Endothelial cell of umbilical vein (primary cell): ENCODE measurements around the gene TMEM63B. TPM values are rescaled to one million over a fixed set of nuclear protein-coding genes. Genes with fewer than 3 reads are reported as not detected.

Experiments
- BruUV-seq: library from RNA; stranded (reverse); fragments of 400-500 nt; replicated peaks from 2 replicates; lab custom pipeline; 2021; lab: Mats Ljungman, UMichigan
- CTCF ChIA-PET: fragments of 300-600, 350-600 bp; sonication (Branson Sonifier 250); formaldehyde crosslinking; loops from one replicate; lab custom pipeline; 2021; ENCODE audit warnings: antibody characterized with exemption, inconsistent platforms; lab: Charles Lee
- POLR2A ChIA-PET: fragments of 300-600, 350-600 bp; sonication (Branson Sonifier 250); formaldehyde crosslinking; loops from one replicate; lab custom pipeline; 2021; ENCODE audit warnings: antibody characterized with exemption, inconsistent platforms; lab: Charles Lee
- DNase-seq: peaks from one replicate; pipeline ENCODE4 v3.0.0-alpha.2; 2011; ENCODE audit warnings: low read depth, low spot score
- FAIRE-seq: peaks from 2 replicates; lab custom pipeline; 2011; peaks lifted over from hg19 to GRCh38; lab: Jason Lieb, UNC
- H2AFZ ChIP-seq: 2 replicates; pipeline ENCODE4 v1.6.0; 2012; ENCODE audit warnings: low read depth, low read length, control low read depth, inconsistent platforms
- H3K27ac ChIP-seq: 2 replicates; pipeline ENCODE4 v1.5.1; 2011; ENCODE audit warnings: low read depth, mild to moderate bottlenecking, control low read depth, low read length, moderate library complexity; ENCODE audit not compliant: insufficient read depth
- H3K27me3 ChIP-seq, 2 experiments: 2 replicates each; pipeline versions ENCODE4 v1.6.0 to v1.6.1; 2011; ENCODE audit warnings: low read length in 2 of 2, mixed read lengths in 1 of 2; ENCODE audit not compliant: control insufficient read depth in 2 of 2, insufficient read depth in 2 of 2
- H3K36me3 ChIP-seq, 2 experiments: 2 replicates in 1 of 2; 3 replicates in 1 of 2; pipeline ENCODE4 v1.5.1; 2011; ENCODE audit warnings: low read length in 2 of 2, mild to moderate bottlenecking in 1 of 2, moderate library complexity in 1 of 2; ENCODE audit not compliant: control insufficient read depth in 2 of 2, insufficient read depth in 2 of 2; ENCODE audit errors: extremely low read depth in 1 of 2
- H3K4me1 ChIP-seq: 3 replicates; pipeline ENCODE4 v1.5.1; 2011; ENCODE audit warnings: mild to moderate bottlenecking, low read length; ENCODE audit not compliant: control insufficient read depth, insufficient read depth; ENCODE audit errors: extremely low read depth
- H3K4me2 ChIP-seq: 2 replicates; pipeline ENCODE4 v1.6.1; 2011; ENCODE audit warnings: low read length, control low read depth, mixed read lengths; ENCODE audit not compliant: insufficient read depth
- H3K4me3 ChIP-seq, 3 experiments: fragments of 200-600 bp in 1 of 3; sonication (generic), shearing (Covaris generic) in 1 of 3; replicated peaks in 1 of 3; 2 replicates each; pipeline ENCODE4 v1.5.1; 2011 to 2016; ENCODE audit warnings: control low read depth in 3 of 3, low read length in 3 of 3, mild to moderate bottlenecking in 2 of 3, inconsistent platforms in 1 of 3, low read depth in 1 of 3, moderate library complexity in 1 of 3; ENCODE audit not compliant: insufficient read depth in 1 of 3
- H3K79me2 ChIP-seq: 2 replicates; pipeline ENCODE4 v1.6.0; 2012; ENCODE audit warnings: low read length, inconsistent platforms; ENCODE audit not compliant: control insufficient read depth, insufficient read depth
- H3K9ac ChIP-seq: replicated peaks from 2 replicates; pipeline ENCODE3; 2011; ENCODE audit warnings: low read length, control low read depth; ENCODE audit not compliant: insufficient read depth; ENCODE audit errors: extremely low read depth
- H3K9me1 ChIP-seq: replicated peaks from 3 replicates; pipeline ENCODE4 v1.6.0; 2011; ENCODE audit warnings: mild to moderate bottlenecking, low read length; ENCODE audit not compliant: control insufficient read depth, insufficient read depth; ENCODE audit errors: extremely low read depth
- H3K9me3 ChIP-seq: replicated peaks from 2 replicates; pipeline ENCODE4 v1.5.1; 2012; ENCODE audit warnings: low read length, inconsistent platforms; ENCODE audit not compliant: control insufficient read depth, insufficient read depth
- H4K20me1 ChIP-seq: replicated peaks from 2 replicates; pipeline ENCODE3; 2011; ENCODE audit warnings: mild to moderate bottlenecking, low read length; ENCODE audit not compliant: control insufficient read depth, insufficient read depth; ENCODE audit errors: extremely low read depth
- FOS ChIP-seq: IDR thresholded peaks from 2 replicates; pipeline ENCODE4 v1.6.1; 2011; ENCODE audit warnings: mild to moderate bottlenecking, low read length, moderate library complexity, borderline replicate concordance; ENCODE audit not compliant: insufficient read depth
- GATA2 ChIP-seq: IDR thresholded peaks from 2 replicates; pipeline ENCODE4 v1.7.0; 2011; ENCODE audit warnings: low read depth, mild to moderate bottlenecking, moderate library complexity, mixed read lengths, low read length; ENCODE audit not compliant: insufficient read length, insufficient read depth
- MYC ChIP-seq: IDR thresholded peaks from one replicate; pipeline ENCODE4 v1.6.1; 2011; ENCODE audit warnings: mild to moderate bottlenecking, low read depth, low read length
- POLR2A ChIP-seq: IDR thresholded peaks from 2 replicates; pipeline ENCODE4 v1.6.1; 2012; ENCODE audit warnings: low read depth, mild to moderate bottlenecking, control low read depth, low read length
- dilution Hi-C: fragments of 300-500 bp; cut with MboI; formaldehyde crosslinking; loops from one replicate; pipeline ENCODE4 v1.15.0; 2019; ENCODE audit warnings: low sequenced_read_pairs; ENCODE audit not compliant: extremely low pct_ligation_motif_present
- intact Hi-C: fragments of 100-400 bp; cut with micrococcal nuclease; formaldehyde crosslinking; loops from one replicate; pipeline ENCODE4 v1.10.0; 2022
- polyA plus RNA-seq, 4 experiments: library from polyadenylated mRNA; depleted of rRNA in 3 of 4; stranded (reverse) in 3 of 4; unstranded in 1 of 4; fragments of >200 nt; gene quantifications; 2 replicates each; pipeline versions ENCODE4 v1.2.1 to v1.2.3, GENCODE V29; 2011 to 2012; ENCODE audit warnings: missing spikeins in 1 of 4
- total RNA-seq: library from RNA; stranded (reverse); gene quantifications from 2 replicates; pipeline ENCODE4 v1.2.3, GENCODE V29; 2021
- TF ChIP-seq, protein P1 (sequence below), 2 donors: IDR thresholded peaks; 1 replicate in 1 of 2; 2 replicates in 1 of 2; pipeline ENCODE4 v1.5.1; 2011; ENCODE audit warnings: low read length in 2 of 2, mild to moderate bottlenecking in 2 of 2, moderate library complexity in 2 of 2, control low read depth in 1 of 2, inconsistent platforms in 1 of 2, low read depth in 1 of 2; ENCODE audit not compliant: insufficient read depth in 1 of 2; ENCODE audit errors: extremely low read depth in 1 of 2
- TF ChIP-seq, protein P2 (sequence below): IDR thresholded peaks from 2 replicates; pipeline ENCODE4 v1.6.1; 2011; ENCODE audit not compliant: insufficient read depth, insufficient read length

The TMEM63B gene
- total and polyA plus RNA-seq, 2 donors (not counting 3 experiments of a cell fraction or from before 2014, with no cell fraction given) = 49.7 to 56.1 TPM

- H3K27ac ChIP-seq = peak overlapping the region; percentile 76
- intact Hi-C loops (loop anchor here (2.0 kb wide), 1 partner anchor 35 kb away; no protein-coding TSS in a partner anchor), dilution Hi-C loops (no loop called here)
- H3K9ac ChIP-seq = peak overlapping the region; percentile 32
- H3K4me2 ChIP-seq = peak overlapping the region; percentile 33
- BruUV-seq = no TSS peak
- peak overlapping the region; percentile 76 for H2AFZ ChIP-seq
- no peaks in the 10 kb centered on the region for H3K9me1 ChIP-seq
- no peaks in the 10 kb centered on the region for H3K79me2 ChIP-seq
- H3K36me3 ChIP-seq = no peaks in the 10 kb centered on the region
- peaks cover 17% of the 10 kb centered on the region for H3K4me1 ChIP-seq
- TF ChIP-seq MYC (no peak), POLR2A (no peak), FOS (no peak), GATA2 (no peak)
- TF ChIP-seq, protein P1, sequence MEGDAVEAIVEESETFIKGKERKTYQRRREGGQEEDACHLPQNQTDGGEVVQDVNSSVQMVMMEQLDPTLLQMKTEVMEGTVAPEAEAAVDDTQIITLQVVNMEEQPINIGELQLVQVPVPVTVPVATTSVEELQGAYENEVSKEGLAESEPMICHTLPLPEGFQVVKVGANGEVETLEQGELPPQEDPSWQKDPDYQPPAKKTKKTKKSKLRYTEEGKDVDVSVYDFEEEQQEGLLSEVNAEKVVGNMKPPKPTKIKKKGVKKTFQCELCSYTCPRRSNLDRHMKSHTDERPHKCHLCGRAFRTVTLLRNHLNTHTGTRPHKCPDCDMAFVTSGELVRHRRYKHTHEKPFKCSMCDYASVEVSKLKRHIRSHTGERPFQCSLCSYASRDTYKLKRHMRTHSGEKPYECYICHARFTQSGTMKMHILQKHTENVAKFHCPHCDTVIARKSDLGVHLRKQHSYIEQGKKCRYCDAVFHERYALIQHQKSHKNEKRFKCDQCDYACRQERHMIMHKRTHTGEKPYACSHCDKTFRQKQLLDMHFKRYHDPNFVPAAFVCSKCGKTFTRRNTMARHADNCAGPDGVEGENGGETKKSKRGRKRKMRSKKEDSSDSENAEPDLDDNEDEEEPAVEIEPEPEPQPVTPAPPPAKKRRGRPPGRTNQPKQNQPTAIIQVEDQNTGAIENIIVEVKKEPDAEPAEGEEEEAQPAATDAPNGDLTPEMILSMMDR (IDR thresholded peaks at IDR 0.05; ENCODE audit: extremely low read depth in 1 of 2, insufficient read depth in 1 of 2, low read depth in 1 of 2, low read length in 2 of 2) = no peak
- TF ChIP-seq, protein P2, sequence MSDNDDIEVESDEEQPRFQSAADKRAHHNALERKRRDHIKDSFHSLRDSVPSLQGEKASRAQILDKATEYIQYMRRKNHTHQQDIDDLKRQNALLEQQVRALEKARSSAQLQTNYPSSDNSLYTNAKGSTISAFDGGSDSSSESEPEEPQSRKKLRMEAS = no peak
- DNase-seq (peak; percentile 32), FAIRE-seq (peak; percentile 62)
- POLR2A ChIA-PET = no interaction called here
- no peak overlapping the region for H3K4me3 ChIP-seq
- H4K20me1 ChIP-seq = no peaks in the 10 kb centered on the region
- no peaks in the 10 kb centered on the region for H3K9me3 ChIP-seq
- CTCF ChIA-PET = interaction anchor here (1.1 to 3.9 kb wide), 6 partner anchors 9 to 49 kb away, joined by 3 to 28 read pairs (median 4); partner anchors contain the start of gene SLC29A1
- H3K27me3 ChIP-seq = no peaks in the 10 kb centered on the region
Observed at GRCh38 chr6:44185953-44186634, 58.7 kb downstream of the TMEM63B start.
